NCI-H2227 treated with DMSO at 0.1 percent for 48 hours (cell line): ENCODE results near the gene EGFL8.
A peak's percentile ranks its signal among the peaks of the same experiment; 100 is the strongest.
"Not testable (repeated sequence)": the region's sequence is repeated elsewhere in the genome, so short reads cannot be mapped to it uniquely, and the experiment has no call there.

Experiments
- DNase-seq: peaks from one replicate; lab custom pipeline; 2025; lab: John Stamatoyannopoulos, UW

EGFL8 gene

GRCh38 chr6:32164295-32164694 lies at the start of gene EGFL8:
EGFL8 (plus strand) TSS chr6:32164595; CDS start chr6:32166166, 1,571 bp downstream.
- DNase-seq, result no peak

DNA sequence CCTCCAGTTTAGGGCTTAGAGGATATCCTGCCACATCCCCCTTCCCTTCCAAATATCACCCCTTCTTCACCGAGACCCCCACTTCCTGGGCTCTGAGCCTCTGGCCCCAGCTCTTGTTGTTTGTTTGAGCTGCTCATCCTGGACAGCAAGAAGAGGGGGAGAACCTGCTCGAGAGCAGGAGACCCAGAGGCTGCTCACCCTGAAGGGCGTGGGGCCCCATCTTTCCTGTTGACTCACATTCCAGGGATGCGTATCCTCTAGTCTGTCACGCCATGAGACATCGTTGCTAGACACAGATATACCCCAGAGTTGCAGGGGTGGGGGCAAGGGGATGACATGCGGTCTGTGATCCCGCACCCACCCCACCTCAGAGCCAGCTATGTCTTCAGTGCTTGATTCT lies 49.6 kb upstream of the EGFL8 start:
- DNase-seq, result no peak

DNA sequence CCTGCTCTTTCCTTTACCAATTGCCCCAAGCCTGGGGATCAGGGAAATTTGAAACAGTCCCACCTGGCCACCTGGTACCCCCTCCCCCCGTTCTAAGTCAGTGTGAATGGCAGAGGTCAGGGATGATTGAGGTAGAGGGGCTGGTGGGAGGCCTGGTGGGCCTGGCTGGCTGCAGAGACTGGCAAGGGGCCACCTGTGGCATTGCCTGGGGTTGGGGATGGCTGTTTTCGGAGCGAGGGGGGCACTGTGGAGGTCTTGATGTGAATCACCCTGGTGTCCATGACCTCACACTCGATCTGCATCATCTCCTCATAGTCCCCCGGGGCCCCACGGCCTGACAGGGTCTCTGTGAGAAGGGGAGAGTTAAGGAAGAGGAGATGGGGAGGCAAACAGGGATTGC lies 48.8 kb upstream of the EGFL8 start:
- no peak for DNase-seq

GRCh38 chr6:32116674-32117073 lies 47.7 kb upstream of the EGFL8 start:
- DNase-seq, result no peak

DNA sequence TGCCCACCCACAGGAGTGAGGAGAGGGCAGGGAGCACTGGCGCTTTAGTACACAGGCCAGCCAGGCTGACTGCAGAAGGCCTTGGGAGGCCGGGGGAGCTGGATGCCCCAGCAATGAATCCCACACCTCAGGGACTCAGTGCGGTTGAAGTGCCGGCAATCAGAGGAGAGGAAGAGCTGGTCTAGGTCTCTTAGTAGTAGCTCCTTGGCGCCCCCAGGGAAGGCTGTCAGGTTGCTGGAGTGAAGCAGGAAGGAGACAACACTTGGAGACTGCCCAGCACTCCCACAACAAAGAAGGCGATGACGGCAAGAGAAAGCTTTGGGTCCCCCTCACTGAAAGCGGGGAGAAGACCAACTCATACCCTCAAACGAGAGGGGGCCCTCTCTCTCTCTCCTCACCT lies 46.9 kb upstream of the EGFL8 start:
- DNase-seq, result no peak

DNA sequence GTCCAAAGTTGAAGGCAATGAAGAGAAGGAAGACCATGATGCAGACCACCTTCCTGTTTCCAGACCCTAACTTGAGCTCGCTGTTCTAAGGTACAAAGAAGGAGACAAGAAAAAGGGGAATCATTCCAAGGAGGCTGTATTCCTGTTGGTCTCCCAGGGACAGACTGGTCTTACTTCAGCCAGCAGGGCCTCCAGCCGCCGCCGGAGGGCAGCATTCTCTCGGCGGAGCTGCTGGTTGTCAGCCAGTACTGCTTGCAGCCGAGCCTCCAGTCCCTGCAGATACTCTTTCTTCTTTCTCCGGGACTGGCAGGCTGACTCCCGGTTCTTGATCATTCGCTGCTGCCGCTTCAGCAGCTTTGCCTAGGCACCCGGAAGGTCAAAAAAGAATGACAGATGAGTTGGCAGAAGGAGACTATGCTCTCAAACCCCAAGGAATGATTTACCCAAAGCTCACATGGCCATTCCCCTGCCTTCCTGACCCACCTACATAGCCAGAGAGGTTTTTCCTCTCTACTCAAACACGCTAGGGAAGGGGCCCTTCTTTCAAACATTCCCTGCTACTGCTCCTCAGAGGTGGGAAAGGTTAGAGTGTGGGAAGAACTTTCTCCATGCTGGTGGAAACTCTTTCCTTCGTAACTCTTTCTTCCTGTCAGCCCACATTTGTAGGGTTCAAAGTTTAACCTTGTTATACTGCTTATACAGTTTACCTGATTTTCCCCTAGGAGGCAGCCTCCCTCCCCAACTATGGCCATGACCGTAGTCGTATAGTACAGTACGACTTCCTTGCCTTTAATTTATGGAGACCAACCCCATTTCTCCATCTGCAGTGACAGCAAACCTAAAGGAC lies 45.4 kb upstream of the EGFL8 start:
- peak; percentile 86 for DNase-seq

DNA sequence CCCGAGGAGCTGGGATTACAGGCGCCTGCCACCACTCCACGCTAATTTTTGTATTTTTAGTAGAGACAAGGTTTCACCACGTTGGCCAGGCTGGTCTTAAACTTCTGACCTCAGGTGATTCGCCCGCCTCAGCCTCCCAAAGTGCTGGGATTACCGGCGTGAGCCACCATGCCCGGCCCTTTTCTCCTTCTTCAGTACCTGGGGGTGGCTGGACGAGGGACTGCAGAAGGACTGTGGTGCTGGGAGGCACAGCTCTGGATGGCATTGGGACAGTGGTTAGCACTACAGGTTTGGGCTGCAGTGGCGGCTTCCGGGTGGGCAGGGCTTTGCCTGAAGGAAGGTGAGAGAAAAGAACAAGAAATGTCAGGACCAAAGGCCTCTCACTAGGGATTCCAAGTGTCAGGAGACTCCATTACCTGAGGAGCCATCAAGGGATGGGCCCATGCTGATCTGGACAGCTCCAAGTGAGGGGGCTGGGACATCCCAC lies 43.8 kb upstream of the EGFL8 start:
- DNase-seq, result no peak

DNA sequence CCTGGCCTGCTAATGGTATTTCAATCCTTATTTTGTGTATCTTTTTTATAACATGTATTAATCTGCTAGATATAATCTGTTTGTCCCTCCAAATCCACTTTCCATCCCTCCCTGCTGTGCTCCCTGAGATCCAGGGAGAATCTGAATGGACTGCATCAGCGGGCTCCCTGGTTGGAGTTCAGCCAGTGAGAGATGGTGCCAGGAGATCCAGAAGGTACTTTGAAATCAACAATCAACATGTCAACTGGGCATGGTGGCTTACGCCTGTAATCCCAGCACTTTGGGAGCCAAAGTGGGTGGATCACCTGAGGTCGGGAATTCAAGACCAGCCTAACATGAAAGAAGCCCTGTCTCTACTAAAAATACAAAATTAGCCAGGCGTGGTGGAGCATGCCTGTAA lies 40.7 kb upstream of the EGFL8 start:
- DNase-seq, result no peak

- no peak for DNase-seq
Observed at GRCh38 chr6:32126880-32127279, 37.5 kb upstream of the EGFL8 start.

- DNase-seq, result no peak
Observed at GRCh38 chr6:32127409-32127716, 37.0 kb upstream of the EGFL8 start.

DNA sequence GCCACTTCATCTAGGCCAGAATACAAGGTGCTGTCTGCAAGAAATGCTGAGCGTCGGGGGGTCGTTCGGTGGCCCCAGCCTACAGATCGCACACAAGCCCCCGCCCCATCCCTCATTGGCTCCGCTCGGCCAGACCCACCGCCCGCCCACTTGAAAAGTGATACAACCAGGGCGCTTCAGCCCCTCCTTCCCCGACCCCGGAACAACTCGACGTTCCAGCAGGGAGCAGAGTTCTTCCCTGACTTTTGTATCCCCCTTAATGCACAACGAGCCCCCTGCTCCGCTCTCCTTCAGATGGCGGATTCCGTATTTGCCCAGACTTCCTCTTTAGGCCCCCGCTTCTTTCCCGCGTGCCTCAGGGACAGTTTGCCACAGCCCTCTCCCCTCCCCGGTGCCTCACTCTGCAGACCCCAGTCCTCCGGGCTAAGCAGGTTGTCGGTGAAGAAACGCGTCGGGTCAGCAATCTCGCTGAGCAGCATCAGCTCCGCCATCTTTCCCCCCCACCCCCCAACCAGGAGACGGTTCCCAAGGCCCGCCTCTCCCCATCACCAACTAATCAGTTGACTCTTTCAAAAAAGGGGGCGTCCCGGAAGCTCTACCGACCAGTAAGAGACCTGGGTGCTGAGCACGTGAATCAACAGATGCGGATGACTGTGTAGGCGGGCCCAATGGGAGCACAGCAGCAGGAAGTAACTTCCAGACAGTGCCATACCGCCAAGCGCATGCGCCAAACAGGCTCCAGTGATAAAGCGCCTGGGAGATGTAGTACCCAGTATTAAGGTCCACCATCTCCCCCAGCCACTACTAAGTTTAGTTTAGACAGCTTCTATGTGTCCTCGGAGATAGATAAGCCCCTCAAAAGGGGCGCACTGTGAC lies 36.4 kb upstream of the EGFL8 start, which contains the start of gene ATF6B:
ATF6B (minus strand) TSS at position 530 of the 876 bp plus-strand sequence; CDS start at position 491, 39 bp downstream.
- peak; percentile 99 for DNase-seq

GRCh38 chr6:32128751-32129296 lies 35.6 kb upstream of the EGFL8 start:
- DNase-seq, result no peak

- peak; percentile 71 for DNase-seq
Observed at GRCh38 chr6:32129297-32130088, 34.9 kb upstream of the EGFL8 start.

GRCh38 chr6:32131439-32131948 lies 32.9 kb upstream of the EGFL8 start:
- no peak for DNase-seq

GRCh38 chr6:32132110-32132509 lies 32.3 kb upstream of the EGFL8 start:
- DNase-seq, result no peak

GRCh38 chr6:32133786-32134185 lies 30.6 kb upstream of the EGFL8 start:
- DNase-seq, result no peak

- DNase-seq, result no peak
Observed at GRCh38 chr6:32137454-32137853, 26.9 kb upstream of the EGFL8 start.

DNA sequence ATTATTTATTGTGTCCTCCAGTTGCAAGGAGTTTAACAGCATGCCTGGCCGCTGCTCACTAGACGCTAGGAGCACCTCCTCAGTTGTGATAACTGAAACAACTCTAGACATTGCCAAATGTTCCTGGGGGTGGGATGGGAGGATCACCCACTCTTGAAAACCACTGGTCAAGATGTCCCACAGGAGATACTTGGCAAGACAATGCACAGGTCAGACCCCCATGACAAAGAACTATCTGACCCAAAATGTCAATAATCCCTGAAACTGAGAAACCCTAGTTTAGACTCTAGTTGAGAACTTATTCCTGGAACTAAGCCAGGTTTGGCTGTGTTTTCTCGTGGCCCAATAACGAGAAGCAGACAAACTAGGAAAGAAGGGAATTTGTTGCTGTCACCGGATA lies 24.8 kb upstream of the EGFL8 start:
- no peak for DNase-seq

DNA sequence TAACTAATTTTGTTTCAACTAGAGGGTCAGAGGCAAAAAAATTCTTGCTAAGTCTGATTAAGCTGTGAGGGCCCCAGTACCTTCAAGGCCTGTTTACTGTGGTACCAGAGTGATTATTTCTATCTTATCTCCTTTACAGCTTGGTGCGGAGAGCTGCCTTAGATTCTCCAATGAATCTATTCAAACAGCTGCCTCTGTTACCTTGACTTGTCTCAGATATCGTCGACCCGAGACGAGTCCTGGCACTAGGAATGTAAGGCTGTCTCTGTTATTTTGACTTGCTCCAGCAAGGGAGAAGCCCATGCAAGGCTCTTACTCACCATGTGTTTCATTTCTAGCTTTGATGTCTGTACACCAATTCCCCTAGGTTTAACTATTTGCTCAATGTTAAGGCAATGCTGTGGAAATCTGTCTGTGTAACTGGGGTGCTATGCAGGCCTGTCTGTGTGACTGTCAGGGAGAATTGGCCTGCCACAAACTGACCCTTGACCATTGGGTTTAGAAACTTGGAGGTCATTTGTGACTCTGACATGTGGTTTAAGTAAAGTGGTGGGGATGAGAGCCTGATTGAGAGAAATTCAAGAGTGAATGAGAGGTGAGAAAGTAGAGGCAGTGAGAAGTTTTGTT lies 23.9 kb upstream of the EGFL8 start:
- DNase-seq, result no peak

- DNase-seq, result not testable (repeated sequence)
Observed at GRCh38 chr6:32144238-32144637, 20.2 kb upstream of the EGFL8 start.

GRCh38 chr6:32146287-32146686 lies 18.1 kb upstream of the EGFL8 start:
- DNase-seq, result no peak
